Neural crest cell (in vitro differentiated cells): ENCODE results near the gene MLYCD. TPM values are rescaled to one million over a fixed set of nuclear protein-coding genes. Genes with fewer than 3 reads are reported as not detected.
A peak's percentile ranks its signal among the peaks of the same experiment; 100 is the strongest.

Source experiments
- DNase-seq: peaks from one replicate; pipeline ENCODE4 v3.0.0; 2021; ENCODE audit warnings: low read depth, mixed read lengths, low spot score
- H3K27ac Mint-ChIP-seq: one replicate; pipeline ENCODE4 v1.8.0; 2021; ENCODE audit warnings: mild to moderate bottlenecking, mixed read lengths; ENCODE audit not compliant: unreplicated experiment
- H3K27me3 Mint-ChIP-seq: 2 replicates; pipeline ENCODE4 v1.8.0; 2021; ENCODE audit warnings: low read depth, mild to moderate bottlenecking, mixed read lengths
- H3K36me3 Mint-ChIP-seq: 2 replicates; pipeline ENCODE4 v1.8.0; 2021; ENCODE audit warnings: low read depth, mild to moderate bottlenecking, mixed read lengths
- H3K4me1 Mint-ChIP-seq: 2 replicates; pipeline ENCODE4 v1.8.0; 2021; ENCODE audit warnings: mixed read lengths
- H3K4me3 Mint-ChIP-seq: one replicate; pipeline ENCODE4 v1.8.0; 2021; ENCODE audit warnings: mild to moderate bottlenecking, mixed read lengths
- H3K9me3 Mint-ChIP-seq: 2 replicates; pipeline ENCODE4 v1.8.0; 2021; ENCODE audit warnings: mixed read lengths
- total RNA-seq: library from RNA; stranded (reverse); gene quantifications from 2 replicates; pipeline ENCODE4 v1.2.1, GENCODE V29; 2021
- TF ChIP-seq, protein P1 (sequence below): fragments of 200-600 bp; sonication (generic); conservative IDR thresholded peaks from 2 replicates; pipeline ENCODE4 v1.5.0; 2021; ENCODE audit warnings: antibody characterized with exemption, mild to moderate bottlenecking

Gene MLYCD
- total RNA-seq, 1 donor from 2014 or later: 5.2 TPM

DNA sequence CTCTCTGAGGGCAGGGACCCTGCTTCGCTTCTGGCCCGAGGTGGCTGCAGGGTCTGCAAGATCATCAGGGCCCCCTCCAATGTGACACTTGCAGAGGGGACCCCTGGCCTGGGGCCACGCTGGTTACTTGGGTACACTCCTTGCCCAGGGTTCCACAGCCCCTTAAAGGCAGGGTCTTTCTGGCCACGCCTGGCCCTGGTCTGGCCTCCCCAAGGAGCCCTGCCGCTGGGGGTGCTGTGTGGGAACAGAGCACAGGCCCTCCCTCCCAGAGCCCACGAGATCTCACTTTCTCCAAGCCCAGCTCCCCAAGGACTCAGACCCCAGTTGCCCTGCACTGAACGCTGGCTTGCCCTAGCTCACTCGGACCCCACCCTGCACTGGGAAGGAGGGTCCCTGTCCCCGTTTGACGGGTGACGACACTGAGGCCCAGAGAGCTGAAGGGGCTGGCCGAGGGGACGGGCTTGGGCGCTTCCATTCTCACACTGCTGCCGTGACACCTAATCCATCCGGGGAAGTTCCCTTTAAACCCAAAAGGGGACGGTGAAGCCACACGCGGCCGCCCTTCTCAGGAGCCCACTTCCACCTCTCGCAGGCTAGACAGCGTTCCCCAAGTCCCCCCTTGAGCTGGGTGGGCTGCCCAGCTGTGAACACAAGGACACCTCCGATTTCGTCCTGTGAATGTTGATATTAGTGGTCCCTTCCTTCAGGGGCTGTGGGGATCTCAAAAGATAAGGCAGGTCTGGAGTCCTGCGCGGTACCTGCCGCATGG is 27.2 kb downstream of the MLYCD start:
- H3K4me3 Mint-ChIP-seq: no peak overlapping the region
- peak overlapping the region; percentile 78 for H3K27ac Mint-ChIP-seq
- no peaks in the 10 kb centered on the region for H3K9me3 Mint-ChIP-seq
- no peaks in the 10 kb centered on the region for H3K27me3 Mint-ChIP-seq
- H3K36me3 Mint-ChIP-seq: peaks cover 4% of the 10 kb centered on the region
- TF ChIP-seq, protein P1, sequence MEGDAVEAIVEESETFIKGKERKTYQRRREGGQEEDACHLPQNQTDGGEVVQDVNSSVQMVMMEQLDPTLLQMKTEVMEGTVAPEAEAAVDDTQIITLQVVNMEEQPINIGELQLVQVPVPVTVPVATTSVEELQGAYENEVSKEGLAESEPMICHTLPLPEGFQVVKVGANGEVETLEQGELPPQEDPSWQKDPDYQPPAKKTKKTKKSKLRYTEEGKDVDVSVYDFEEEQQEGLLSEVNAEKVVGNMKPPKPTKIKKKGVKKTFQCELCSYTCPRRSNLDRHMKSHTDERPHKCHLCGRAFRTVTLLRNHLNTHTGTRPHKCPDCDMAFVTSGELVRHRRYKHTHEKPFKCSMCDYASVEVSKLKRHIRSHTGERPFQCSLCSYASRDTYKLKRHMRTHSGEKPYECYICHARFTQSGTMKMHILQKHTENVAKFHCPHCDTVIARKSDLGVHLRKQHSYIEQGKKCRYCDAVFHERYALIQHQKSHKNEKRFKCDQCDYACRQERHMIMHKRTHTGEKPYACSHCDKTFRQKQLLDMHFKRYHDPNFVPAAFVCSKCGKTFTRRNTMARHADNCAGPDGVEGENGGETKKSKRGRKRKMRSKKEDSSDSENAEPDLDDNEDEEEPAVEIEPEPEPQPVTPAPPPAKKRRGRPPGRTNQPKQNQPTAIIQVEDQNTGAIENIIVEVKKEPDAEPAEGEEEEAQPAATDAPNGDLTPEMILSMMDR: no peak
- H3K4me1 Mint-ChIP-seq: peaks cover 22% of the 10 kb centered on the region
- DNase-seq: no peak

DNA sequence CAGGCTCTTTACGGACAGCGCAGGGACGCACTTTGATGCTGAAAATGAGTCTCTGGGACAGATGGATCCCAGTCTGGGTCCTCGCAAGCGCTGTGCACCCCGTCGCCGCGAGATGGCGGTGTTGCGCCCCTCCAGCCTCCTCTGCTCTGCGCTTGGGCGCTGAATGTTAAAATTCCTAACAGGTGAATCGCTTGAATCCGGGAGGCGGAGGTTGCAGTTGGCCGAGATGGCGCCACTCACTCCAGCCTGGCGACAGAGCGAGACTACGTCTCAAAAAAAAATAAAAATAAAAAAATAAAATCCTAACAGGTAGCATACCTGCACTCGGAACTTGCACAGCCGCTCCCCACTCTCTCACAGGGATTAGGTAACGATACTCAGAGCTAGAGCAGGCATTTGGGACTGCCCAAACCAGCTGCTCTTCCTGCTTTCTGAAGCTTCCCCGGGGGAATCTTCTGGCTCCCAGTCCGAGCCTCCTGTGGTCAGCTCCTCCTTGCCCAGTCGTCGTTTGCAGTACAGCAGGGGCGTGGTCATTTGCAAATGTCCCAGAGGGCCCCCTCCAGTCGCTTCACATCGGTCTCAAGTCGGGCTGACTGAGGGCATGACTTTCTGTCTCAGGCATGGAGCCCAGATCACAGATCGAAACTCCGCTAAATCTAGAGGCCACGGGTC is 27.9 kb downstream of the MLYCD start:
- Mint-ChIP-seq H3K4me1 (peaks cover 22% of the 10 kb centered on the region), H3K27me3 (no peaks in the 10 kb centered on the region), H3K9me3 (no peaks in the 10 kb centered on the region), H3K27ac (peak overlapping the region; percentile 78), H3K4me3 (no peak overlapping the region), H3K36me3 (no peaks in the 10 kb centered on the region)
- DNase-seq: peak; percentile 81
- TF ChIP-seq, protein P1: peak; percentile 99

DNA sequence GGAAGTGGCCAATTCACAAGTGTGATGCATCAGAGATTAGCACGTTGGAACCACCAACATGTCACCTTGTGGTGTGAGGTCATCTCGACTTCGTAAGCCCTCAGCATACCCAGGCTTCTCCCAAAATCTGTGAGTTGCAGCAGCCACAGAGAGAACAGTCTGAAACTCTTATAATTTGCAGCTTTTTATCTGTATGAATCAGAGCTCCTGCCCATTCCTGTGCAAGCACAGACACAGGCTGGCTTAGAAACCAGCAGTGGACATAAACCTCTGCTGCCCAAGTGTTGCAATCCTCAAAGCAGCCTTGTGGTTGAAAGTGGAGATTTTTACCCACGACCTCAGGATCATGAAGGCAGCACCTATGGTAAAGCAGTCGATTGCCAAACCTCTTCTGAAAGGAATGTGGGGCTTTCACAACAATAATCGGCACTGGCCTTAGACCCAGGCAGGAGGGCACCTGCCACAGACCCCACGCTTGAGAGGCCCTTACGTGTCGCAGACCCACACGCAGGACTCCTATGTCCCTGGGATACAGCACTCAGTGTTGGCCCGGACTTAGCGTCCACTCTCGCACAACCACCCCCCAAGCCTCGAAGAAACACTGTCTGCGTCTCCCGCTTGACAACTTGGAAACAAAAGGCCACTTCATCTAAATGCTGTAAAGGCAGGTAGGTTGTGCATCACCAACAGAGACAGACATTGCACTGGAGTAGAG is 29.6 kb downstream of the MLYCD start:
- Mint-ChIP-seq H3K36me3 (no peaks in the 10 kb centered on the region), H3K4me1 (peaks cover 12% of the 10 kb centered on the region), H3K27me3 (no peaks in the 10 kb centered on the region), H3K4me3 (no peak overlapping the region), H3K27ac (no peak overlapping the region), H3K9me3 (no peaks in the 10 kb centered on the region)
- DNase-seq: no peak
- TF ChIP-seq, protein P1: no peak

- DNase-seq: no peak
- Mint-ChIP-seq H3K27me3 (no peaks in the 10 kb centered on the region), H3K4me1 (peaks cover 13% of the 10 kb centered on the region), H3K36me3 (no peaks in the 10 kb centered on the region), H3K27ac (no peak overlapping the region), H3K4me3 (no peak overlapping the region), H3K9me3 (no peaks in the 10 kb centered on the region)
- TF ChIP-seq, protein P1: no peak
Observed at GRCh38 chr16:83929811-83930555, 31.1 kb downstream of the MLYCD start.
